GM18867 (cell line): Measurements from ENCODE around the gene UBE2H.

Experiments used
- ATAC-seq: cut with Tn5 transposase; IDR thresholded peaks from one replicate; pipeline ENCODE4 v1.9.1; 2021; ENCODE audit warnings: mild to moderate bottlenecking, moderate library complexity; ENCODE audit not compliant: unreplicated experiment

UBE2H gene

DNA sequence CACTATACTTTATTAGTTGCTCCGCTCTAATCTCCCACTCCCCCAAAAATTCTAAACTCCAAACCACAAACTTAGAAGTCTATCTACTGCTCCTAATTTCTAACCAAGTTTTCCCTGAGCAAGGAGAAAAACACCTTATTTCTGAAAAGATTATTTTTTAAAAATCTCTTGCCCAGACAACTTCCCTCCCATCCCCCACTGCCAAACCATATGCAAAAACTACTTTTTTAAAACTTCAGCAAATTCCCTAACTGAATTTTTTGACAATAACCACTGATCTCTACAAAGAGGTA lies 1.9 kb downstream of the UBE2H start:
- ATAC-seq = no peak

- peak; percentile 26 for ATAC-seq
Measured at GRCh38 chr7:129950191-129950932, 2.4 kb downstream of the UBE2H start.

- peak; percentile 11 for ATAC-seq
Measured at GRCh38 chr7:129949292-129950133, 3.2 kb downstream of the UBE2H start.

GRCh38 chr7:129948877-129949291 lies 3.9 kb downstream of the UBE2H start:
- peak; percentile 52 for ATAC-seq

DNA sequence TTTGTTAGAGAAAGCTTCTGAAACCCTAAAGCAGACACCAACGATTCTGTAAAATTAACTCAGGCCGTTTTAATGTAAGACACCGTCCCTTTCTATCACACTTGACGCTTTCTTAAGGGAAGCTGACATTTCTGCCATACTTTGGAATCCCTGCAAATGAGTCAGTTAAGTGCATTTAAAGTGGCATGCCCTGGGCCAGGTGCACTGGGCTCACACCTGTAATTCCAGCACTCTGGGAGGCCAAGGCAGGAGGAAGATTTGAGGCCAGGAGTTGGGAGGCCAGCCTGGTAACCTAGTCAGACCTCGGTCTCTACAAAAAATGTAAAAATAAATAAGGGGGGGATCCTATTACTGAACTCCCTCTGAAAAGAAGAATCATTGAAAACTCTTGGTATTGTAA lies 4.4 kb downstream of the UBE2H start:
- ATAC-seq = no peak

- no peak for ATAC-seq
Measured at GRCh38 chr7:129947701-129948100, 5.1 kb downstream of the UBE2H start.

GRCh38 chr7:129947049-129947448 lies 5.7 kb downstream of the UBE2H start:
- no peak for ATAC-seq

- no peak for ATAC-seq
Measured at GRCh38 chr7:129946282-129946681, 6.5 kb downstream of the UBE2H start.

- ATAC-seq = no peak
Measured at GRCh38 chr7:129943352-129943751, 9.4 kb downstream of the UBE2H start.

DNA sequence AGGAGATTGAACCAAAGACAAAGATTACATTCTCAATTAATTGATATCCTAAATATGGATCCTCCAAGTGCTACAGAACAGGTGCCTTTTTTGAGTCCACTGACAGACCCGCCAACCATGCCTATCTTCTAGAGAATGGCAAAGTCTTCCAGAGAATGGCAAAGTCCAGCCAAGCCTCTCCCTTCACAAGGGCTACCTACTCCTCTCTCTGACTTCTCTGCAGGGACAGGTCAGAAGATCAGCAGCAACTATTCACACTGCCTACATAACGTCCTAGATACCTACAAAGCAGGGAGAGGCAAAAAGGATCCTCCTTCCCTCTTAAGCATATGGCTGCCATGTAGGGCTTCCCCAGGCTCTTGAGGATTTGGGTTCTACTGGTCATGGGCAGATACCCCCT lies 12.4 kb downstream of the UBE2H start:
- no peak for ATAC-seq

GRCh38 chr7:129939881-129940280 lies 12.9 kb downstream of the UBE2H start:
- ATAC-seq = no peak

DNA sequence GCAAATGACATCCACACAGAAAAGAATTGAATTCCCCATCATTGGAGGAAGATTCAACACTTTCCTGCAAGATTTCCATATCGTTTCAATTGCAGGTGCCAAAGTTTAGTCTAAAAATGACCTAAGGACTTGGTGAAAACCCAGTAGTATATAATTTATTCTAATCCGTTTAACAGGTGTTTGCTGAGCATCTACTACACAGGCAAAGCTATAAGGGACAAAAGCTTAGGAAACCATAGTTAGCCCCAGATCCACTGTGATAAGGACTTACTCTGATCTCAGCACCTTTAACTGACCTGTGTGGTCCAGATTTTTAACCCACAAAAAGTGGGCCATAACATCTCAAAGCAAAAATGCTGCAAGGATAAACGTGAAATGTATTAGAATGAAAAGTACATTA lies 19.1 kb downstream of the UBE2H start:
- ATAC-seq = no peak

DNA sequence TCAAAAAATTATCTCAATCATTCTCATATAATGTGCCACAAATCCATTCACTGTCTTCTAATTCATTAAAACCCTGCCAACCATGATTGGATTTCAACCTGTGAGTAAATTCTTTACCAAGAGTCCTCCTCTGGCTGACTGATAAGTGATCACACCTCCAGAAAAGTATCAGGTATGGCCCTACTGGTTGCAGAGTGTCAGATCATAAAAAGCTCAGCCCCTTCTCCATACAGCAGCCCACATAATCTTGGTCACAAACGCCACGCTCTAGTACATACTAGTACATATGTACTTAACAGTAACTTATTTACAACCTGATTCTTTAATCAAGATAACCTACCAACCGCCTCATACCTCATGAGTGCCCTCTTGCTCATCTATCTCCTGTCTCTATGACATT lies 26.1 kb downstream of the UBE2H start:
- no peak for ATAC-seq

- ATAC-seq = no peak
Measured at GRCh38 chr7:129925416-129926002, 27.3 kb downstream of the UBE2H start.

DNA sequence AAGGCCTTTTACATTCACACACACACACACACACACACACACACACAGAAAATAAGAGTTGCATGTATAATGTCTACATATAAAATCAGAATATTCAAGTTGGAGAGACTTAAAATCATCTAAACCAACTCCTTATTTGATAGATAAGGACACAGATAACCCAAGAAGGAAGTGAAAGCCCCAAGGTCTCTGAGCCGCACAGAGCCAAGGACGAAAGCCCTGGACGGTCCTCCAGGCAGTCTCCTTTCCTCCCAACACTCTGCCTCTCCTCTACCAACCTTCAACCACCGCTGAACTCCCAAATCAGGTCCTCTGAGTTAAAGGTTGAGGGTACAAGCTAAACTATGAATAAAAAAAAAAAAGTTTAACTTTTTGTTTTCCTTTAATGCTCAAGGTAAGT lies 28.2 kb downstream of the UBE2H start:
- ATAC-seq = no peak

GRCh38 chr7:129923709-129924108 lies 29.1 kb downstream of the UBE2H start:
- ATAC-seq = peak; percentile 48

- no peak for ATAC-seq
Measured at GRCh38 chr7:129919492-129919891, 33.3 kb downstream of the UBE2H start.

DNA sequence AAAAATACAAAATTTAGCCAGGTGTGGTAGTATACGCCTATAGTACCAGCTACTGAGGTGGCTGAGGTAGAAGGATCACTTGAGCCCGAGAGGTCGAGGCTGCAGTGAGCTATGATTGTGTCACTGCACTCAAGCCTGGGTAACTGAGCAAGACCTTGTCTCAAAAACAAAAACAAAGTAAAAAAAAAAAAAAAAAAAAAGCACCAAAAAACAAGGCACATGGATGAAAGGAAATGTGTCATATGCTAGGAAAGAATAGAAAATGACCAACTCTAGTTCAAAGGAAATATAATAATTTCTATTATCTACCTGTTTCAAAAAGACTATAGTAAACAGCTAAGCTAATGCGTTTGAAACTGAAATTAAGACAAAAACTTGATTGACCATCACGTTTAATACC lies 33.8 kb downstream of the UBE2H start:
- no peak for ATAC-seq

DNA sequence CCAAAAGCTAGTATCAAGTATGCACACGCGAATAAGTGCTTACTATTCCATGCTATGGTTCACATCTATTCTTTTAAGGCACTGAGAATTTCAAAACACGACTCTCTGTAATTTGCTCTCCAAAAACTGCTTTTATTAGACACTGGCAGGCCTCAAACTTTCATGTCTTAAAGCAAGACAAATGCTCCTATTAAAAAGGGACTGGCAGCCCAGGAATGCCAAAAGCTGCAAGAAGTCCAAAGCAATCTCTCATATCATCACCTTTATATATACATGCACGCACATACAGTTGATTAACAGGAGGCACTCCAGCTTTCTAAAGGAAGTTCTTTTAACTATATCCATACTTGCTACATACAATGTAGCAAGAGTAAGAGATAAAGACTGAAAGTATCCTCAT lies 34.8 kb downstream of the UBE2H start:
- ATAC-seq = no peak

GRCh38 chr7:129914536-129915272 lies 38.1 kb downstream of the UBE2H start:
- ATAC-seq = no peak

GRCh38 chr7:129913428-129913827 lies 39.3 kb downstream of the UBE2H start:
- no peak for ATAC-seq
